NT2/D1 (cell line): ENCODE results near the gene PARVA.

Experiments used
- DNase-seq: peaks from one replicate; pipeline ENCODE4 v3.0.0-alpha.2; 2011; ENCODE audit warnings: low read depth, low spot score
- H3K27me3 ChIP-seq: 2 replicates; pipeline ENCODE4 v1.6.0; 2011; ENCODE audit warnings: mild to moderate bottlenecking; ENCODE audit not compliant: insufficient read length, insufficient read depth
- H3K36me3 ChIP-seq: 2 replicates; pipeline ENCODE4 v1.6.1; 2011; ENCODE audit warnings: mild to moderate bottlenecking, low read length, mixed read lengths; ENCODE audit not compliant: insufficient read depth, insufficient read length
- H3K4me1 ChIP-seq: 2 replicates; pipeline ENCODE4 v1.5.1; 2011; ENCODE audit not compliant: insufficient read depth, insufficient read length
- H3K4me3 ChIP-seq: 2 replicates; pipeline ENCODE4 v1.5.1; 2011; ENCODE audit warnings: low read depth; ENCODE audit not compliant: insufficient read length
- H3K9ac ChIP-seq: 2 replicates; pipeline ENCODE4 v1.6.0; 2011; ENCODE audit warnings: low read depth; ENCODE audit not compliant: insufficient read length
- H3K9me3 ChIP-seq: 2 replicates; pipeline ENCODE4 v1.5.1; 2011; ENCODE audit warnings: mild to moderate bottlenecking, low read length; ENCODE audit not compliant: insufficient read depth
- SUZ12 ChIP-seq: IDR thresholded peaks from 2 replicates; pipeline ENCODE4 v1.6.1; 2011; ENCODE audit not compliant: insufficient read length, insufficient read depth; ENCODE audit errors: extremely low read depth
- YY1 ChIP-seq: IDR thresholded peaks from 2 replicates; pipeline ENCODE4 v1.6.1; 2011; ENCODE audit not compliant: insufficient read length, insufficient read depth
- ZNF274 ChIP-seq: IDR thresholded peaks from 2 replicates; pipeline ENCODE4 v1.6.1; 2011; ENCODE audit warnings: mild to moderate bottlenecking, low read depth, low read length

Gene PARVA

DNA sequence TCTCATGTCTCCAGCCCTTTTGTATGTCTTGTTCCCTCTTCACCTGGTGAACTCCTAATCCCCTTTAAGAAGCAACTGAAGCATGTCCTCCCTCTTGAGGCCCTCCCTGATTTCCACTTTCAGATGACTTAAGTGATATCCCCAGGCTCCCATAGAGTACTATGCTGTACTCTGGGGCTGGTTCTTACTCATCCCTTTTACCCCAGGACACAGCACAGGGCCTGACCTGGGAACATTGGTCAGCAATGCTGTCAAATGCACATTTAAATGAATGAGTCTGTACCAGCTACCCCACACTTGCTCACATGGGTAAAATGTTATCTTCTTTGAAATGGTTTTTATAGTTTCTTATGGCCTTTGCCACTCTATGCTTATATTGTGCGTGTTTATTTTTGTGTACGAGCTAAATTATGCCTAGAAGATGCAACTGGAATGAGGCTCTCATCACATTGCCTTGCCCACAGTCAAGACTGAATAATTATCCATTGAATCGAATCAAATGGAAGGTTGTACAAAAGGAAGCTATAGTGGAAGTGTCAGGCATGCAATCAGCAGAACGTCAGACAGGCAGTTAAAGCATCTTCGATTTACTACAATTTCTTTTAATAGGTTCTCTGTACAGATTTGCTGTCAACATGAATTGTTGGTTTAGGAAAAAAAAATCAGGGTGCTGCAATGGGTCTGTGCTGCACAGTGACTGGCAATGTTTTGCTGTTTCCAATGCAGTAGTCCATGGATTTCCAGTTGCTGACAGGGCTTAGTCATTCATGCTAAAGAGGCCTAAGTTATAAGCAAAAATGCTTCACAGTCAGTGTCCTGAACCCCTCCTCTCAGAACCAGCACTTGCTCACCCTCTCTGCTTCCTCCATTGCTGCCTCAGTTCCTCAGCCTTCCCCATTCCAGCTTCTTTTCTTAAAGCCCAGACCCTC, 79.5 kb downstream of the PARVA start:
- H3K36me3 ChIP-seq, result no peaks in the 10 kb centered on the region
- DNase-seq, result no peak
- TF ChIP-seq YY1 (no peak), SUZ12 (no peak), ZNF274 (no peak)
- H3K9ac ChIP-seq, result no peak overlapping the region
- H3K9me3 ChIP-seq, result no peaks in the 10 kb centered on the region
- no peak overlapping the region for H3K4me3 ChIP-seq
- H3K27me3 ChIP-seq, result no peaks in the 10 kb centered on the region
- peaks cover 4% of the 10 kb centered on the region for H3K4me1 ChIP-seq

DNA sequence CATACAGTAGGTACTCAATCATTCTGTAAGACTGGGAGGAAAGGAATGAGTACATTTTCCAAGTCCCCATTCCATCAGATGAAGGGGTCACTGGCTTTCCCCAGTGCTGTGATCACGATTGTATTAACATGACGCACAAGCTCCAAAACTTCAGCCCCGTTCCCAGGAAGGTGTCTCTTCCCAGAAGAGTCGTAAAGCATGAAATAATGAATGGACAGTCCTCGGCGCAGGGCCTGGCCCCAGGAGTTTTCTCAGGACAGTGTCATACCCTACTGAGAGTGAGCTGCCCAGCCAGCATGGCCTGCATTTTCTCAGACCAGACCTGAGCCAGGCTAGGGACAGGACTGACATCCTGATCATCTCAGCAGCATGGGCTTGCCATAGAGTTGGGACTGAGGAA, 80.7 kb downstream of the PARVA start:
- H3K36me3 ChIP-seq, result no peaks in the 10 kb centered on the region
- no peak overlapping the region for H3K4me3 ChIP-seq
- H3K9ac ChIP-seq, result no peak overlapping the region
- H3K9me3 ChIP-seq, result no peaks in the 10 kb centered on the region
- no peaks in the 10 kb centered on the region for H3K27me3 ChIP-seq
- DNase-seq, result no peak
- peaks cover 4% of the 10 kb centered on the region for H3K4me1 ChIP-seq
- no peak for TF ChIP-seq YY1
- TF ChIP-seq ZNF274, result no peak
- no peak for TF ChIP-seq SUZ12

DNA sequence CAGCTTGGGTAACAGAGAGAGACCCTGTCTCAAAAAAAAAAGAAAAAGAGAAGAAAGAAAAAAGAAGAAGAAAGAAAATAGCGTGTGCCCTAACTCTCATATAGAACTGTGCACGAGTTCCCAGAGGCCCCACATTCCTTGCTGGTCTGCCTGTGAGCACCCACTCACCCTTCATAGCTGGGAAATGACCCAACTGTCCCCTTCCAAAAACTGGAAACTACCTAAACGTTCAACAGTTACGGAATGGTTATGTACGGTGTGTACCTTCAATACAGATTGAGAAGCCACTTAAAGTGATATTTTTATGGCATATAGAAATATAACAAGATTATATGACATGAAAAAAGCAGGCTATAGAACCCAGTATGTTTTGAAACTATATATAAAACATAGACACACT, 82.0 kb downstream of the PARVA start:
- no peaks in the 10 kb centered on the region for H3K27me3 ChIP-seq
- no peak overlapping the region for H3K9ac ChIP-seq
- no peak for DNase-seq
- peaks cover 2% of the 10 kb centered on the region for H3K4me1 ChIP-seq
- no peaks in the 10 kb centered on the region for H3K36me3 ChIP-seq
- H3K9me3 ChIP-seq, result peaks cover 5% of the 10 kb centered on the region; the same call in 1 of the 2 replicates
- TF ChIP-seq ZNF274 (no peak), SUZ12 (no peak), YY1 (no peak)
- no peak overlapping the region for H3K4me3 ChIP-seq

DNA sequence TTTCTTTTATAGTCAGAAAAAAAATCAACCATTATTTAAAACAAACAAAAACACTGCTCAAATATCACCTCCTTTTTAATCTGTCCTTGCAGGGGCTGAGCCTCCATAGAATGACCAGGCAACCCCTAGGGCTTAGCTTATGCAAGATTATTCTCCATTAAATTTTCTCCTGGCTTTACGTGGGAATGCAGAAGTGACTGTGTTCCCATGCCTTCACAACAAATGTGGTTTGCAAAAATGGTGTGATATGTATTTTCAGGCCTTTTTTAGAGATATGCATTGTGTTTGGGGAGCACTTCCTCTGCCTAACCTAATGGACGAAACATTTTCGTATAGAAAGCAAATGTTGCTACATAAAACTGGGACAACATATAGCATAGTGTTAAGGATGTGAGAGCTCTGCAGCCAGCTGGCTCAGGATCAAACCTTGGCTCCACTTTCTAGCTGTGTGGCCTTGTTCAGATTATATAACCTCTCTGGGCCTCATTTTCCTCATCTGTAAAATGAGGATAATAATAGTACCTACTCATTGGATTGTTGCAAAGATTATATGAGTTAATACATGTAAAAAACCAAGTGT, 82.6 kb downstream of the PARVA start:
- no peak overlapping the region for H3K4me3 ChIP-seq
- H3K9ac ChIP-seq, result no peak overlapping the region
- peaks cover 11% of the 10 kb centered on the region for H3K9me3 ChIP-seq
- no peaks in the 10 kb centered on the region for H3K36me3 ChIP-seq
- TF ChIP-seq ZNF274 (no peak), SUZ12 (no peak), YY1 (no peak)
- H3K27me3 ChIP-seq, result no peaks in the 10 kb centered on the region
- peaks cover 2% of the 10 kb centered on the region for H3K4me1 ChIP-seq
- no peak for DNase-seq

DNA sequence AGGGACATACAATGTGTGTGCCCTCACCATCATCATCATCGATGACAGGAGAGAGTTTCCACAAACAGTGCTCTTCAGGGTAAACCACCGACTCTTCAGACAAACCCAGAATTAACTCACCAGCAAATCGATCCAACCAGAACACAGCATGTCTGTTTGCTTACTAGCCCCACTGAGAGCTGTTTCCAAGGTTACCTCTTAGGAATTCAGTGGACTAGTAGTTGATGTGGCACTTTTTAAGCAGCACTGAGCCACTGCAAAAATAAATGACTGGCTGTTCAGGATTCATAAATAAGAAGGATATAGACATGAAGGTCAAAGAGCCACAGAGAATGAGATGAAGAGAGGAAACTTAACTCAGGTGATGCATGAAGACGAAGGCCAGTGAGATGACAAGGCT, 83.1 kb downstream of the PARVA start:
- Histone ChIP-seq H3K9me3 (peaks cover 11% of the 10 kb centered on the region), H3K4me3 (no peak overlapping the region), H3K36me3 (no peaks in the 10 kb centered on the region), H3K4me1 (peaks cover 2% of the 10 kb centered on the region), H3K27me3 (no peaks in the 10 kb centered on the region), H3K9ac (no peak overlapping the region)
- DNase-seq, result no peak
- TF ChIP-seq ZNF274 (no peak), SUZ12 (no peak), YY1 (no peak)

DNA sequence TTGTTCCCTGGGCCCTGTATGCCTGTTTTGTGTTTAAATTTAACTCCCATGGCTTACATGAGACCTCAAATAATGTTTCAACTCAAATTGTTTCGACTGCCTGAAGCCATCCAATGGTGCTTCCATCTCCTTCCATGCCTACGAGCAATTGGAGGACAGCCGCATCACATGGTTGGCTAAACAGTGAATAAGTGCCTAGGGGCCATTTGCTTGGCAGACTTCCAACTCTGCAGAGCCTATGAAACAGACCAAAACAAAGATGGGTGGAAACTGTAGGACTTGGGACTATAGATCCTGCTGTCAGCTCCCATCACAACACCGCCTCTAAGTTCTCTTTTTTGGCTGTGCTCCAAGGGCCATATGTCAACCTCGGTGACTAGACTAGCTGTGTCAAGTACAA, 84.1 kb downstream of the PARVA start:
- H3K4me1 ChIP-seq, result peaks cover 2% of the 10 kb centered on the region
- DNase-seq, result no peak
- H3K9ac ChIP-seq, result no peak overlapping the region
- no peaks in the 10 kb centered on the region for H3K36me3 ChIP-seq
- no peak overlapping the region for H3K4me3 ChIP-seq
- TF ChIP-seq YY1, result no peak
- TF ChIP-seq SUZ12, result no peak
- TF ChIP-seq ZNF274, result no peak
- no peaks in the 10 kb centered on the region for H3K27me3 ChIP-seq
- H3K9me3 ChIP-seq, result peaks cover 11% of the 10 kb centered on the region

DNA sequence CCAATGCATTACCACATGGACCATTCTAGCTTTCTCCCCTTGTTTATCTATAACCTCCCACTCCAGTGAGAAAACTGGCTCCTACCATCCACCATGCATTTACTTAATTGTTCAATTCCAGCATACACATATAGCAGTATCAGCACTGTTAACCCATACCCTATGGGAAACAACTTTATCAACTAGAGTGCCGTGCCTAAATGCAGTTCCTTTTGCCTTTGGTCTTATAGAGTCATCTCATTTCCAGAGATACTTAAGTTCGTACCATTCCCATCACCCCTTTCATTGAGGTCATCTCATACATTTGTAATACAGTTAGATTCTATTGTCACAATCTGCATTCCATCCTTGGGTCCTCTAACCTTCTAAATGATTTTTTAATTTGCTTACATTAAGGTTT, 86.9 kb downstream of the PARVA start:
- TF ChIP-seq SUZ12, result no peak
- TF ChIP-seq YY1, result no peak
- TF ChIP-seq ZNF274, result no peak
- no peaks in the 10 kb centered on the region for H3K36me3 ChIP-seq
- DNase-seq, result no peak
- H3K9me3 ChIP-seq, result peaks cover 11% of the 10 kb centered on the region
- no peaks in the 10 kb centered on the region for H3K27me3 ChIP-seq
- H3K4me1 ChIP-seq, result no peaks in the 10 kb centered on the region
- H3K9ac ChIP-seq, result no peak overlapping the region
- no peak overlapping the region for H3K4me3 ChIP-seq

DNA sequence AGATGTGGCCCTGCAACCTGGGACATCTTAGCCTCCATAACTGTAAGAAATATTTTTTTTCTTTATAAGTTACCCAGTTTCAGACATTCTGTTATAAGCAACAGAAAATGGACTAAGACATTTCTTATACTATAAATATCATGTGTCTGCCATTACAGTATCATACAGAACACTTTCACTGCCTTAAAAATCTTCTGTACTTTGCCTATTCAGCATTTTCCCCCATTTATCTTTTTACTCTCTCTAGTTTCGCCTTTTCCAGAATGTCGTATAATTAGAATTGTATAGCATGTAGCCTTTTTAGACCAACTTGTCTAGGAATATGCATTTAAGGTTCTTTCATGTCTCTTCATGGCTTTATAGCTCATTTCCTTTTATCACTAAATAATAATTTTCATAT, 88.0 kb downstream of the PARVA start:
- Histone ChIP-seq H3K27me3 (no peaks in the 10 kb centered on the region), H3K4me1 (no peaks in the 10 kb centered on the region), H3K9ac (no peak overlapping the region), H3K36me3 (no peaks in the 10 kb centered on the region), H3K9me3 (peaks cover 11% of the 10 kb centered on the region), H3K4me3 (no peak overlapping the region)
- no peak for DNase-seq
- TF ChIP-seq YY1 (no peak), ZNF274 (no peak), SUZ12 (no peak)
